ENCODE data around the gene ETFDH. TPM values are rescaled to one million over a fixed set of nuclear protein-coding genes. Genes with fewer than 3 reads are reported as not detected.
"Not testable (repeated sequence)": the region's sequence is repeated elsewhere in the genome, so short reads cannot be mapped to it uniquely, and the experiment has no call there.

ETFDH gene
- total RNA-seq, 2 experiments from 2014 or later: 13.3 to 19.2 TPM

DNA sequence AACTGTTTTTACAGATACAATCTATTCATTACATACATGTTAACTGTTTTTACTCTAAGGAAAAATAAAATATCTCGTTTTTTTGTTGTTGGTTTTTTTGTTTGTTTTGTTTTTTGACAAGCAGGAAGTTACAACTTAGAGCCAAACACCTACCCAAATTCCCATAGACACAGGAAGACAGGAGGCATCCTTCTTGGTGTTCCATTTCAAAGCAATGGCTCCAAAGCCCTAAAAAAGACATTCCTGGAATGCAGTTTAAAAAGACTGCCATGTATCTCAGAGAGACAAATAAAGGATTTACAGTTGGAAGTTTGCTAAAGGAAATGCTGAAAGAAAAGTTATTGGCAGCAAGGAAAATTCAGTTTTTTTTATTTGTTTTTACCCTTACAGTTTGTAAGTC lies 16.7 kb downstream of the ETFDH start:
- TF ChIP-seq CTCF (conservative IDR thresholded peaks at IDR 0.05; ENCODE audit: low read length) (no peak), EZH2phosphoT487 (IDR thresholded peaks at IDR 0.05; ENCODE audit: borderline replicate concordance, low read depth, low read length) (no peak)
- BruUV-seq (replicated peaks): no TSS peak
- Histone ChIP-seq H3K79me2 (ENCODE audit: insufficient read depth, low read depth, low read length) (no peaks in the 10 kb centered on the region), H2AFZ (ENCODE audit: low read length) (no peak overlapping the region), H3K9me2 (ENCODE audit: insufficient read depth, low read length) (no peaks in the 10 kb centered on the region), H3K36me3 (ENCODE audit: insufficient read depth, low read length) (no peaks in the 10 kb centered on the region), H3K9me3 (ENCODE audit: low read length) (no peaks in the 10 kb centered on the region), H3K4me2 (ENCODE audit: low read length) (no peak overlapping the region), H3K27ac (ENCODE audit: low read depth, low read length, poor library complexity, severe bottlenecking) (no peak overlapping the region), H4K20me1 (ENCODE audit: insufficient read depth, low read length) (no peaks in the 10 kb centered on the region), H3K4me1 (ENCODE audit: insufficient read depth, low read length, poor library complexity, severe bottlenecking) (no peaks in the 10 kb centered on the region), H3K4me3 (ENCODE audit: low read depth, low read length, poor library complexity, severe bottlenecking) (no peak overlapping the region)
- ChIA-PET CTCF (ENCODE audit: unreplicated experiment) (no interaction called here), POLR2A (no interaction called here)
- DNase-seq (ENCODE audit: low spot score): no peak
- intact Hi-C loops (cut with micrococcal nuclease; ENCODE audit: unreplicated experiment): no loop called here

GRCh38 chr4:158704274-158704673 lies 32.2 kb downstream of the ETFDH start:
- H3K27ac ChIP-seq (ENCODE audit: low read depth, low read length, poor library complexity, severe bottlenecking): no peak overlapping the region
- ChIA-PET POLR2A (interaction anchor here (0.5 to 0.6 kb wide), 3 partner anchors 229 to 1374 kb away, joined by 3 to 5 read pairs (median 3); no protein-coding TSS in a partner anchor), CTCF (ENCODE audit: unreplicated experiment) (no interaction called here)
- no peaks in the 10 kb centered on the region for H3K9me3 ChIP-seq (ENCODE audit: low read length)
- no peaks in the 10 kb centered on the region for H3K4me1 ChIP-seq (ENCODE audit: insufficient read depth, low read length, poor library complexity, severe bottlenecking)
- no peaks in the 10 kb centered on the region for H3K9me2 ChIP-seq (ENCODE audit: insufficient read depth, low read length)
- H4K20me1 ChIP-seq (ENCODE audit: insufficient read depth, low read length): no peaks in the 10 kb centered on the region
- no peak overlapping the region for H3K4me3 ChIP-seq (ENCODE audit: low read depth, low read length, poor library complexity, severe bottlenecking)
- peaks cover 35% of the 10 kb centered on the region for H3K36me3 ChIP-seq (ENCODE audit: insufficient read depth, low read length)
- no peak for DNase-seq (ENCODE audit: low spot score)
- BruUV-seq (replicated peaks): no TSS peak
- TF ChIP-seq EZH2phosphoT487 (IDR thresholded peaks at IDR 0.05; ENCODE audit: borderline replicate concordance, low read depth, low read length): no peak
- no peak for TF ChIP-seq CTCF (conservative IDR thresholded peaks at IDR 0.05; ENCODE audit: low read length)
- intact Hi-C loops (cut with micrococcal nuclease; ENCODE audit: unreplicated experiment): no loop called here
- H3K79me2 ChIP-seq (ENCODE audit: insufficient read depth, low read depth, low read length): no peaks in the 10 kb centered on the region
- no peak overlapping the region for H3K4me2 ChIP-seq (ENCODE audit: low read length)
- no peak overlapping the region for H2AFZ ChIP-seq (ENCODE audit: low read length)

DNA sequence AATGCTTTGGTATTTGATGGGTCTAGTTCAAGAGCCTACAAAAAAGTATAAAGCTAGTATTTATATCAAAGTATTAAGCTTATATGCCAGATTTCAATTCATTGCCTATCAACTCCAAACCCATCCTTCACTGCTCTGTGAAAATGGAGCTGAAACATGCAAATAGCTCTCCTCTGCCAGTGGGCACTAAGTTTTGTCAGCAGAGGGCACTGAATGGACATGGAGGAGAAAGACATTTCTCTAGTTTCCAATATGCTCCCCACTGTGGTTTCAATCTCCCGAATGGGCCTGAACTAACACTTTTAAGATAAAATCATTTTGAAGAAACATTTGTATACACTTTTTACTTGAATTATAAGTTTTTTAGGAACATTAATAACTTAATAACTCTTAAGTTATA lies 38.7 kb downstream of the ETFDH start:
- Histone ChIP-seq H3K9me2 (ENCODE audit: insufficient read depth, low read length) (no peaks in the 10 kb centered on the region), H3K9me3 (ENCODE audit: low read length) (no peaks in the 10 kb centered on the region), H3K4me3 (ENCODE audit: low read depth, low read length, poor library complexity, severe bottlenecking) (no peak overlapping the region), H3K36me3 (ENCODE audit: insufficient read depth, low read length) (peaks cover 94% of the 10 kb centered on the region), H2AFZ (ENCODE audit: low read length) (no peak overlapping the region), H3K4me1 (ENCODE audit: insufficient read depth, low read length, poor library complexity, severe bottlenecking) (no peaks in the 10 kb centered on the region), H3K4me2 (ENCODE audit: low read length) (no peak overlapping the region), H4K20me1 (ENCODE audit: insufficient read depth, low read length) (no peaks in the 10 kb centered on the region), H3K79me2 (ENCODE audit: insufficient read depth, low read depth, low read length) (no peaks in the 10 kb centered on the region), H3K27ac (ENCODE audit: low read depth, low read length, poor library complexity, severe bottlenecking) (no peak overlapping the region)
- ChIA-PET CTCF (ENCODE audit: unreplicated experiment) (interaction anchor here (0.6 kb wide), 1 partner anchor 375 kb away, joined by 3 read pairs; no protein-coding TSS in a partner anchor), POLR2A (interaction anchor here (1.2 to 1.9 kb wide), 6 partner anchors 10 to 29 kb away, joined by 3 to 6 read pairs (median 4); no protein-coding TSS in a partner anchor)
- TF ChIP-seq EZH2phosphoT487 (IDR thresholded peaks at IDR 0.05; ENCODE audit: borderline replicate concordance, low read depth, low read length) (no peak), CTCF (conservative IDR thresholded peaks at IDR 0.05; ENCODE audit: low read length) (no peak)
- DNase-seq (ENCODE audit: low spot score): no peak
- intact Hi-C loops (cut with micrococcal nuclease; ENCODE audit: unreplicated experiment): no loop called here
- BruUV-seq (replicated peaks): no TSS peak

DNA sequence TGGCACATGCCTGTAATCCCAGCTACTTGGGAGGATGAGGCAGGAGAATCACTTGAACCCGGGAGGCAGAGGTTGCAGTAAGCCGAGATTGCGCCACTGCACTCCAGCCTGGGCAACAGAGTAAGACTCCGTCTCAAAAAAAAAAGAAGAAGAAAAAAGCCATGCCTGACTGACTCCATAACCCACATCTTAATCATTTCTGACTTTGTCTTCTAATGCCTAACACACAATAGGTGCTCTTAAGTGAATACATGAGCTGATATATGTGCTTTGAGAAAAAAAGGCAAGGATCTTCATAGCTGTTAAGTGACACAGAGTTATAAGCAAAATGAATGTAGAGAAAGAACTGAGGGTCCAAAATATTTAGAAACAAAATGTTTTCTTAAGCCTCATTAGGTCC lies 40.5 kb downstream of the ETFDH start:
- intact Hi-C loops (cut with micrococcal nuclease; ENCODE audit: unreplicated experiment); H3K9me2 ChIP-seq (ENCODE audit: insufficient read depth, low read length); H3K79me2 ChIP-seq (ENCODE audit: insufficient read depth, low read depth, low read length); BruUV-seq (replicated peaks); H3K4me2 ChIP-seq (ENCODE audit: low read length); H3K4me1 ChIP-seq (ENCODE audit: insufficient read depth, low read length, poor library complexity, severe bottlenecking); H3K4me3 ChIP-seq (ENCODE audit: low read depth, low read length, poor library complexity, severe bottlenecking); H2AFZ ChIP-seq (ENCODE audit: low read length); H3K9me3 ChIP-seq (ENCODE audit: low read length); H3K27ac ChIP-seq (ENCODE audit: low read depth, low read length, poor library complexity, severe bottlenecking); CTCF ChIA-PET (ENCODE audit: unreplicated experiment); H4K20me1 ChIP-seq (ENCODE audit: insufficient read depth, low read length); DNase-seq (ENCODE audit: low spot score): not testable (repeated sequence)
- POLR2A ChIA-PET: interaction anchor here (0.6 kb wide), 1 partner anchor 493 kb away, joined by 3 read pairs; no protein-coding TSS in a partner anchor
- H3K36me3 ChIP-seq (ENCODE audit: insufficient read depth, low read length): peaks cover 95% of the 10 kb centered on the region

Data from OCI-LY7 (cell line).